IPS DF 4.7 (cell line): Measurements from ENCODE around the gene CBLB.

Experiments used
- DNase-seq: peaks from one replicate; pipeline ENCODE4 v3.0.0-alpha.2; 2013; ENCODE audit warnings: low spot score; ENCODE audit errors: extremely low read depth

The CBLB gene

DNA sequence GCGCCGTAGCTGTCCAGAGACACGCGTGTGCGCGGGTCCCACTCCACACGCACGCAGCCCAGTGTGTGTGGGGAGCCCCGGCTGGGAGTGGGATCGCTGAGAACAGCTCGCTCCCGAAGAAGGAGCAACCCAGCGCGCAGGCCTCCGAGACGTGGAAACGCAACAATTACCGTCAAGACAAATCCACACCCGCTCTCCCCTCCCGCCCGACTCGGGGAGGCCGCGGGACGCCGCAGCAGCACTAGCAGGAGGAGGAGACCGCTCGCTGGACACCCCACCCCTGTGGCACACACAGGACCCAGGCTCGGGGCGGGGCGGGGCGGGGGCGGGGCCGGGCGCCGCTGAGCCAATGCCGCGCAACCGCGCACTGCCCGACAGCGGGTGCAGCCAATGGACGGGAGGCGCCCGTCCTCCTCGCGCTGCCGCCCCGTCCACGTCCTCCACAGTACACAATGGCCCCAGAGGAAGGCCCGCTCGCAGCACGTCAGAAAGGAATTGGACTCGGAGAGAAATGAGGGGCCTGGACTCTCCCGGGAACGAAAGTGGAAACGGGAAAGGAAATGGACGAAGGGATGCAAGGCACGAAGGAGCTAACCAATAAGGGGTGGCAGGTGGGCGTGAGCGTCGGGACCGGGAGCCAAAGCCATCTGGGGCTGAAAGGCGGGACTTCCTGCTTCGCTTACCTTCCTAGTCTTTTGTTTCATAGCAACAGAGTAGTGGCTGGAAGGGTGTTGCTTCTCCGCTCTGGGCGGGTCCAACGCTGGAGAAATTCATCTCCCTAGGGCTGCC is at the start of gene CBLB:
Gene CBLB, minus strand, starts transcription at position 271 of the 789 bp plus-strand sequence. CDS start 1,435 bp downstream, outside the sequence.
- peak; percentile 87 for DNase-seq

DNA sequence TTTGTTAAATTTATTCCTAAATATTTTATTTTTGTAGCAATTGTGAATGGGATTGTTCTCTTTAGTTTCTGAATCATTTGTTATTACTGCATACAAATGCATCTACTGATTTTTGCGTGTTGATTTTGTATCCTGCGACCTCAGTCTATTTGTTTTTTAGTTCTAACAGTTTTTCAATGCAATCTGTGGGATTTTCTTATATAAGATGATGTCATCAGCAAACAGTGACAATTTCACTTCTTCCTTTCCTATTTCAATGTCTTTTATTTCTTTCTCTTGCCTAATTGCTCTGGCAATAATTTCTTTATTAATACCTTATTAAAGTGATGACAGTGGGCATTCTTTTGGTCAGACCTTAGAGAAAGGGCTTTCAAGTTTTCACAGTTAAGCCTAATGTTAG is 48.0 kb upstream of the CBLB start:
- no peak for DNase-seq

DNA sequence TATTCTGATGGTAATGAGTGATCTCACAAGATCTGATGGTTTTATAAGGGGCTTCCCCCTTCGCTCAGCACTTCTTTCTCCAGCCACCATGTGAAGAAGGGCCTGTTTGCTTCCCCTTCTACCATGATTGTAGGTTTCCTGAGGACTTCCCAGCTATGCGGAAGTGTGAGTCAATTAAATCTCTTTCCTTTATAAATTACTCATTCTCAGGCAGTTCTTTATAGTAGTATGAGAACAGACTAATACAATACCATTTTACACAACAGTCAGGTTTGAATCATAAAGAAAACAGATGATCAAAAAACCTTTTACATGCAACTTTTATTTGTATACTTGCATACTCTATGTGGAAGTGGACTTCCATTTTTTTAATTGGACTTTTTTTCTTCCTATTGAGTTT is 46.7 kb upstream of the CBLB start:
- DNase-seq = no peak

DNA sequence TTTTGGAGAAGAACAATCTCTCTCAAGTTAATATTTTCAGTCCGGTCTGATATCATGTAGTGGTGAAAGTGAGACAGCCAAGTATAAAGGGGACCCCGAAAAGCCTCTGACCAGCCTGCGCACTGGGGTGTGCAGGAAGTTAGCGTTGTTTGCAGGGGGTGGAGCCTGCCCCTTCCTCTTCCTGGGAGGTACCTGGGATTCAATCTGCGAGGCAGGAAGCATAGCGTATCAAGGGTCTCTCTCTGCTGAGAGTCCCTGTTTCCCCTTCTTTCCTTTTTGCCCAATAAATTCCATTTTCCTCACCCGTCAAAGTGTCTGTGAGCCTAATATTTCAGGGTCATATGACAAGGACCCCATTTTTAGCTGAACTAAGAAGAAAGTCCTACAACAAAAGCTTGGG is 44.8 kb upstream of the CBLB start:
- no peak for DNase-seq

DNA sequence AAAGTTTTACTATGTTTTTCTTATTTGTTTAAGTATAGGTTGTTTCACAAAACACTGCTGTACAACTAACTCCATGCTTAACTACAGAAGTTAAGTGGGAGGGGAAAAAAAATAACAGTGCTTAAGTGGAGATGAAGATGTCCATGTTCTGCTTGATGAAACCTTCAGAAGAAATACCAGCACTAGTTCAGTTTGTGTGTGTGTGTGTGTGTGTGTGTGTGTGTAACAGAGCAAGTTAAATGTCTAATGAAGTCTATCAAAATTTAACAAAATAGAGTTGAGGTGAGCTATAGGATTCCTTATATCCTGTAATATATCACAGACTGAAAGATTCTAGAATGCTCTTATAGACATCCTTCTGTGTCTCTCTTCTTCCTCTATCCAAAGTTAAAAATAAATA is 44.1 kb upstream of the CBLB start:
- DNase-seq = no peak

DNA sequence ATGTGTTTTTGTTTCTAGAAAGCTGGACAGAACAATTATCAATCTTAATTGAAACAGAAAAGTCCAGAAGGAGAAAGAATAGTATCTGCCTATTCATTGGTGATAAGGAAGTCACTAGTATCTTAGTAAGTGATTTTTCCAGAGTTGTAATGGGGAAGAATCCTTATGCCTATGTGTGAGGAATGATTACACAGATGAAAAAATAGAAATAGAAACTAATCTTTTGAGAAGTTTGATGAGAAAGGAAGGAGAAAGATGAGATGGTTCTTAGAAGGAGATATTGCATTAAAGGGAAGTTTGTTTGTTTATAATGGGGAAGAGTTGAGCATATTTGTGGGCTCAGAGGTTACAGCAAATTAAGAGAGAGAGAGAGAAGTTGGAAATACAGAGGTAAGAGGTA is 42.7 kb upstream of the CBLB start:
- no peak for DNase-seq

DNA sequence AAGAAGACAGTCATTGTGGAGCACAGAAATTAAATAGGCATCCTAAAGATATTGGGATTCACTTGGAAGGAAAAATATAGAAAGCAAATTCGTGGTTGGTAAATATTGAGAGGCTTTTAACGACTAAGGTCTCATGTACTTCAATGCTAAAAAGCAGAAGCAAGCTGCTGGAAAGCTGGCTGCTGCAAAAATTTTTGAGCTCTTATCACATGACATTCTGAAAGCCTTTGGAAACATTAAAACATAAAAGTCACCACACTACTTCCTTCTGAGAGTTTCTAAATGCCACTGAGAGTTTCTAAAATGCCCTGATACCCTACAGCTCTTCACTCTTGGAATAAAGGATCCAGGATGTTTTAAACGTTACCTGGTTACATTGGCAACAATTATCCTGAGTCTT is 39.0 kb upstream of the CBLB start:
- DNase-seq = no peak

DNA sequence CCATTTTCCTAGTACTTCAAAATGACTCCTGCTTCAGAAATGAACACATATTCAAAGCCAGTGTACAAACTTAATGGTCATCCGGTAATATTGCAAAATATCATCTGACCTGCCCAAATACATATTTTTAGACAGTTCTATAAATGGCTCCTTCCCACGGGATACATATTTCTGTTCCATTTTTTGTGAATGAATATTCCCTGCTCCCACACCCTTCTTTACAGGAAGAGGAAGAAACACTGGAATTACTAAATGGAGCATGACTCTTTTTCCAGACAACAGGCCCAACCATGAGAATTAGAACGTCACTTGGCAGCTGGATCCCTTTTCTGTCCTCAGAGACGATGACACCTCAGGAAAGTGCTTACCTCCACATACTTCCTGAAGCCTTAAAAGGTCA is 38.0 kb upstream of the CBLB start:
- DNase-seq = no peak

DNA sequence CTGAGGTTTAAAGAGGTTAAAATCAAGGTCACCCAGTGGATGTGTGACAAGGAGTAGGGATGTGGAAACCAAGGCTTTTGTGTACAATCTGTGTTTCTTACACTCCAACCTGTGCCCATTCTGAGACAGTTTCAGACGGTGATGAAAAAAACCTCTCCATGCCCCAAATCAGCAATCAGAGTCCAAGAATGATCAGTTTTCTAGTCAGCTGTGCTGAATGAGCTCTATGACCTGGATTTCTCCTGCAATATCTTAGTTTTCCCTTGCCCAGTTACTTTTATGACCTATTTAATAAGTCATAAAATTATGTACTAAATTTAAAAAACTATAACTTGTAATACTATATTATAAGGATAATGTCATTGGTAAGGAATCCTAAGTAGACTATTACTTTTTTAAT is 37.5 kb upstream of the CBLB start:
- no peak for DNase-seq

DNA sequence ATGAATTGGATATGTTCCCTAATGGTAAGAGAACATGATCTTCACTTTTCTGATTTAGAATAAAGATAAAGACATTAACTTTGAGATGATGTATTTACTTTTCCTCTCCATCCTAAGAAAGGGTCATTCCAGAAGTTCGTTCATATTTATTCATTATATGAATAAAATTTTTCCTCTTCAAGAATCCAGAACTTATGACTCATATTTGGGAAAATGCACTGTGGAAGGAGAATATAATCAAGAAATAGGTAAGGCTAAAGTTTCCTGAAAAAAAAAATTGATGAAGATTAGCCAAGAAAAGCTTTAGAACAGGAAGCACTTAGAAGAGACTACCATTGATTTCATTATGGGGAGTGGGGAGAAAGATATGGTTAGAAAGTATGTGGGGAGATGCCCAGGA is 36.5 kb upstream of the CBLB start:
- no peak for DNase-seq

DNA sequence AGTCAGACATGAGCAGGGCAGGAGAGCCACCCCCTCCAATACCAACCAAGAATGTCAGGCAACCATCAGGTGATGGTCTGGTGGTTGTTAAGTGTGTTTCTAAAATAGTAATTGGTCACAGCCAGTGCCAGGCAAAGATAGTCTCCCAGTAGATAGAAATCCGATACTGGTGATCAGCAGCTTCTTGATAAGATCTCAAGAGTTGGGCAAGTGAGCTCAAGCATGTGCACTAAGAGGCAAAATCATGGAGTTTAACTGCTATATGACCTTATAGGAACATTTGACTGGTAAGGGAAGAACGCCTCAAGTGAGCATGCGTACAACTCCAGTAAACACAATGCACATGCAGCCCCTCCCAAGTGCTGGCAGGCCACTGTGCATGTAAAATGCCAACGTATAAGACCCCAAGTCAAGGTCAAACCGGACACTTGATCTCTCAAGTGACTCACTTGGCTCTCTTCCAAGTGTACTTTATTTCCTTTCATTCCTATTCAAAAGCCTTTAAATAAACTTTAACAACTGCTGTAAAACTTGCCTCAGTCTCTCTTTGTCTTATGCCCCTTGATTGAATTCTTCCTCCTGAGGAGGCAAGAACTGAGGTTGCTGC is 36.0 kb upstream of the CBLB start:
- no peak for DNase-seq

DNA sequence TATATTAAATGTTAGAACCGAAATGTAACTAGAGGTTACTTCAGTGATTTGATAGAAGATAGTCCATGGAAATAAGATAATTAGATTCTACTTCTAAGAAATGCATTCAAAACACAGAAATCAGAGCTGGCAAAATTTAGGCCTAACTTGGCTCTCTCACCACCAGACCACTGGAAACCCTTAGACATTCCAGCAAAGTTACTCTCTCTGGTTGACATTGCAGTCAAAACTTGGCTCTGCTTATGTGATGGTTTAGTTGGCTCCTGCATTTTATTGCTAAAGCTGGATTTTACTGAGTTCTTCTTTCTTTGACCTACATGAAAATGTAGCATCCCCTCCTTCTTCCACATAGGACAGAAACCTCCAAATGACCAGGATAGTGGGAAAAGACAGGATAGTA is 35.4 kb upstream of the CBLB start:
- DNase-seq = no peak

DNA sequence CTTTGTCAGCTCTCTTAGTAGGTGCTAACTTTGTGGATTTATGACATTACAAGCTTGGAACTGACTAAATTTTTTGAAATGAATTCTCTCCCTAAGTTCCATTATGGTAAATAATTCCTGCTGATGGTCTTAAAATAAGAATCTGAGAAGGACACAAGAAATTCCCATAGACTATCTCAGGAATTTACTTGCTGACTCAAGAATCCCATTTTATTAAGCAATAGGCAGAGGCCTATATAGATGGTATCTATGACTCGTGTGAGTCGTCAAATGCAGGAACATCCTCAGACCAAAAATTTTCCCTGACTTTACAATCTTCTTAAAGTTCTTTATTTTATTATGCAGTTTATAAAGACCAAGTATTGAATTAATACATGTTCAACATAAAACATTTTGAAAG is 30.7 kb upstream of the CBLB start:
- DNase-seq = no peak

DNA sequence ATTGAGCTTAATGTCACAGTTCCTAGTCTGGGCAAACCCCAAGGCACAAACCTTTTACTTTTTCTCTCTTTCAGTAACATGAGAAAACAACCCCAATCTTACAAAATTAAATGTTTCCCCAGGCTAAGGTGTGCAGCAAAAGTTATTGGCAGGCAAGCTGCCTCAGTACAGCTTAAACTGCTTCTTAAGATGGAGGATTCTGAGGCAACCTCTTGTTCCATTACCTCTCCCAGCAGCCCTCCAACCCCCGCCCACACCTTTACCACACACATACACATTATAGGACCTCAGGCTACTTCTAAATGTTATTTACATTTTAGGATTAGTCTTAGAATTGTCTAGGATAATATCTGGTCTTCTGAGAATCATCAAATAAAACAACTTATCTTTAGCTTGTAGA is 22.3 kb upstream of the CBLB start:
- no peak for DNase-seq

DNA sequence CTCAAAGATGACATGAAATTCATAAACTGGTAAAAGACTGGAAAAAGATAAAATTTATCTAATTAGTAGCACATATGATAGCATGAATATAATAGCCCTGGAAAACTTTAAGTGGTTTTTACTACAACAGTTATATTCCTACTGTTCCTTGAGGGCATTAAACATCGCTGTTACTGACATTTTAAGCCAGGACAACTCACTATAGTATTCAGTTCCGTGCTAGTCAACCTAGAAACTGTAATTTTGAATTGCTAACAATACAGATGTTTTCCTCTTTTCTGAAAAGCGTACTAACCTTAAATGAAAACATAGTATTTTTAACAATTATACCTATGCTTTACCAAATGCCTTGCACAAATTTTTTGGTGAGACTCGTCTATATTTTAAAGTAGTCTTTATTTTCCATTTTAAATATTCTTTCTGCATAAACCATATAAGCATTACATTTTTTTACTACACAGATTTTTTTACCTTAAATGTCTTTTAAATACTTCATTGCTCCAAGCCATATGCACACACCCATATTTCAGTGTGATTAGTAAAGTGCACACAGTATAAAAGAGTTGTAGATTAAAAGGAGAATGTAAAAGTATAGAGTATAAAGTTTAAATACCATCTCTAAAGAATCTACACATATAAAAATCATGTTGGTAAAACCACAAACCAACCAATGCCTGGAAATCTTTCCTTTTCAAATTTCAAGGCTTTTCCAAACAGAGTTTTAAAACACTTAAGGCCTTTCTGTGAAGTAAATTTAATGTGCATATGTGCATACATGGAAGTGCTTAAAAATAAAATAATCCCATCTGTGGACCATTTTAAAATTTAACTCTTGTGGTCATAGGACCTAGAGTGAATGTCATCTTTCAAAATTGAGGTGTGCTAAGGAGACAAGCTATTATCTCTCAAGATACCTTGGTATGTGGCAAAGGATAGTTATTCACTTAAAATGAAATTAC is 20.1 kb upstream of the CBLB start:
- DNase-seq = no peak

DNA sequence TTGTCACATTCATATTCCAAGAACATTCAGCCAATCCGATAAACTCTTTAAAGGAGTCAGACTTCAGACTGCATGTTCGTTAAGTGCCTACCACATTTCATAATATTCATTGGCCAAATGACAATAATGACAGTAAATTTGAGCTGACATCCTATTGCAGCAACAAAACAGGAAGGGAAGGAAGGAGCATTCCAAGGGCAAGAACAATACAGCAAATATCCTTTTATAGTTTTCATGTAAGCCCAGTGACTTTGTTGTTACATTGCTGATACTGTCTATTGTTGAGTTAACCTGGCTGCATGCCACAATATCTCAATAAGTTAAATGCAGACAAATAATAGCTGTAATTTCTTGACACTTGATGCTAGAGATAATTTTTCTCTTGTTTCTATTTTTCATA is 16.4 kb upstream of the CBLB start:
- no peak for DNase-seq

DNA sequence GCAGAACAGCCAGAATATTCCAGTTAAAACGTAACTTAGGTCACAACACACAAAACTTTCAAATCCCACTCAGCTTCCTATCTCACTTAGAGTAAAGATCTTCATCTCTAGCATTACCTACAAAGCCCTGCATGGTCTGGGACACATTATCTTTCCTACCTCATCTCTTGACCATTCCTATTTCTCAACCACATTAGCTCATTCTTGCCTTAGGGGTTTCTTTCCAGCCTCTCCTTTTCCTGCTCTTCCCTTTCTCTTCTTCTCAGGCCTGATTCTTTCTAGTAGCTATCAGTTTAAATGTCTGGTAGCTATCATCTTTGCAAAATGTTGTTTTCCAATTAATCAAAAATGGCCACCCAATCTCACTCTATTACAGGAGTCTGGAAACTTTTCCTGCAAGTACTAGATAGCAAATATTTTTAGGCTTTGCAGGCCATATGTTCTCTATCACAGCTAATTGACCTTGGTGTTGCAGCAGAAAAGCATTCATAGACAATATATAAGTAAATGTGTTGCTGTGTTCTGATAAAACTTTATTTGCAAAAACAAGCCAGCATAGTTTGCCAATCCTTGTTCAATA is 15.1 kb upstream of the CBLB start:
- no peak for DNase-seq

DNA sequence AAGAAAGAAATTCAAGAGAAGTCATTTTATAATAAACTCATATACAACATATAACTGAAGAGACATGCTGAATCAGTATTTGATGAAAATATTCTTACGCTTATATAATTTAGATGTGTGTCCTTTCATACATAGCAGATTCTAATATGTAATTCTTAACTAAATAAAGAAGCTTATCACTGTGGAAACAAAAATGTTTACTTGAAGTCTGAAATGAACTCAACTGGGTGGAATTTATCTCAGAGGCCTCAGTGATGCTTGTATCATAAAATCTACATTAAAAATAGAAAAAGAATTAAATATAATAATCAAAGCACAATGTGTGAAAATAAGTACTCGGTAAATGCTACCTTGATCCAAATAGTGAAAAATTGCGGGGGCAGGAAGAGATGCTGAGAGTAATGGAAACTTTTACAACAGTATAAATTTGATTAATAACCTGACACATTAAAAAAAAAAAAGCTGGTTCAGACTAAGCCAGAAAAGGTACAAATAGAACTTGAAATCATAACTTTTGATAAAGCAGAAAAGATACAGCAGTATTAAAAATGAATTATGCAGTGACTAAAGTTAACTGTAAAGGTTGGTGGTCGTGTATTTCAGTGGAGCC is 12.0 kb upstream of the CBLB start:
- no peak for DNase-seq

DNA sequence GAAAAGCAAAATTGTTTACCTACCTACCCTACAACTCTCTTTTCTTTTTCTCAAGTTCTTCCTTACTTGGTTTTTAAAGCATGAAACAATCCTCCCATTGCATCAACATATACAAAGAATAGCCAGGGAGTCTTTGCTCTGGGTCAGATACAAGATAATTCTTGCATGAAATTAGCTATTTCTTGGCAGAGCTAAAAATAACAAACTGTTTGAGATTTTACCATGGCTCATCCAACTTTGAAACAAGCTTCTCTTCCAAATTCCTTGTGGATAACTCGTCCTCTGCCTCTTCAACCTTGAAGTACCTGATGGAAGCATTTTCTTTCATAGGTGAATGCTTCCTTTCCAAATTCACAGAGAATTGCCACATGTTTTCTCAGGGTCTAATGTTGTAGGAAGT is 9.2 kb upstream of the CBLB start:
- DNase-seq = no peak

DNA sequence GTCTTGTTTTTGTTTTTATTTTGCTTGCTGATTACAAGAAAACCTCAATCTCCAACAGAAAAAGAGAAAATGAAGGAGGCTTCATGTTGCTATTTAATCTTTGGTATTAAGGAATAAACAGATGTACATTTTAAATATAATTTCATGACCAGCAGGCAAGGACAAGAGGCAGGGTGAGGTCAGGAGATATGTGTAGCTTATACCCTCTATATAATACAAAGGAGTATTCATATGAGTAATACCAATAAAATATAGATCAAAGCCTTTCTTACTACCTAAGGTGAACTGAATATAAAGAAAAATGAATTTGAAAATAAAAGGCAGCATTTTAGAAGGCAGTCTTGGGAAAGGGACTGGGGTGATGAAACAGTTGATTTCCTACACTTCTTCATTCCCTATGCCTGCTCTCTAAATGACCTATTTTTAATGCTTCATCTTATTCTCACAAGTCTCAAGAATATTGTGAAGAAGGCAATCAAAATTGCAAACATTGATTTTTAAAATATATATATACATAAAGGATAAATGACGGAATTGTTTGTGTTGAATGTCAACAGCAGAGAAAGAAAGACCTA is 8.6 kb upstream of the CBLB start:
- no peak for DNase-seq

DNA sequence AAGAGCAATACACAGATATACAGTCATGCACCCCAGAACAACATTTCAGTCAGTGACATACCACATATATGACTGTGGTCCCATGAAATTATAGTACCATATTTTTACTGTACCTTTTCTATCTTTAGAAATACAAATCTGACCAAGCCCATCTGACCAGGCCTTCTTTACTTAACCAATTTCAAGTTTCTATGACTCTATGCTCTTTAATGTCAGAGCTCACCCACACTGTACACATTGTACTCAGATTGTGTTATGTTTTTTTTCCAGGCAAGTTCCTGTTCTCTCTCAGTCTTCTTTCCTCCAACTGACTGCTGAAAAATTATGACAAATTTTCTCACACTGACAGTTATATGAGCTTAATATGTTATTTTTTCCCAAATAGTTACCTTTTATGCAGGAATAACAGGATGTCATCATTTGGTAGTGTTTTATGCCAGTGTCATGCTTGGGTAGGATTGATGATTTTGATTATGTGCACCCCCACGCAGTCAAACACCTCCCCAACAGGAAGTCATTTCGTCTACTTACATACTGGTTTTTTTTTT is 8.0 kb upstream of the CBLB start:
- DNase-seq = no peak
